GM10266 (cell line): Measurements from ENCODE around the gene CD300LB.

ENCODE experiments used
- DNase-seq: peaks from one replicate; pipeline ENCODE4 v3.0.0; 2012; ENCODE audit errors: extremely low spot score
- TF ChIP-seq, protein P1 (sequence below): IDR thresholded peaks from 2 replicates; pipeline ENCODE4 v1.5.1; 2012; ENCODE audit warnings: mild to moderate bottlenecking, low read depth; ENCODE audit not compliant: control insufficient read depth, insufficient read depth; ENCODE audit errors: missing control alignments

The CD300LB gene

DNA sequence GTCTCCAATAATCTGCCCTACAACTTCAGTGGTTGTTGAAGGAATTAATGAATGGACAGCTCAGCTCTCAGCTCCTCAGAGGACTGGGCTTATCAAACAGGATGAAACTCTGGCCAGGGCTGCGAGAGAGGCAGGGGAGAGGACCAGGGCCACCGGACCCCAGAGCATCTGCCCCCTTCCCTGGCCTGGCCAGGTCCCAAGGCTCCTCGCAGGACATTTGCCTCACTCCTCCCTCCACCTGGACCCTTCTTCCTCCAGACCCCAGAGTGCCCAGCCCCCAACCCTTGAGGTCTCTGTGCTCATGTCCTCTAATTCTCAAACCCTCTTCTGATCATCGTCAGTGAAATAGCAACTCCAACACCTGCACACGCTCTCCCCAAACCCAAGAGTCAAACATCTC, 10.9 kb upstream of the CD300LB start:
- DNase-seq: no peak
- TF ChIP-seq, protein P1, sequence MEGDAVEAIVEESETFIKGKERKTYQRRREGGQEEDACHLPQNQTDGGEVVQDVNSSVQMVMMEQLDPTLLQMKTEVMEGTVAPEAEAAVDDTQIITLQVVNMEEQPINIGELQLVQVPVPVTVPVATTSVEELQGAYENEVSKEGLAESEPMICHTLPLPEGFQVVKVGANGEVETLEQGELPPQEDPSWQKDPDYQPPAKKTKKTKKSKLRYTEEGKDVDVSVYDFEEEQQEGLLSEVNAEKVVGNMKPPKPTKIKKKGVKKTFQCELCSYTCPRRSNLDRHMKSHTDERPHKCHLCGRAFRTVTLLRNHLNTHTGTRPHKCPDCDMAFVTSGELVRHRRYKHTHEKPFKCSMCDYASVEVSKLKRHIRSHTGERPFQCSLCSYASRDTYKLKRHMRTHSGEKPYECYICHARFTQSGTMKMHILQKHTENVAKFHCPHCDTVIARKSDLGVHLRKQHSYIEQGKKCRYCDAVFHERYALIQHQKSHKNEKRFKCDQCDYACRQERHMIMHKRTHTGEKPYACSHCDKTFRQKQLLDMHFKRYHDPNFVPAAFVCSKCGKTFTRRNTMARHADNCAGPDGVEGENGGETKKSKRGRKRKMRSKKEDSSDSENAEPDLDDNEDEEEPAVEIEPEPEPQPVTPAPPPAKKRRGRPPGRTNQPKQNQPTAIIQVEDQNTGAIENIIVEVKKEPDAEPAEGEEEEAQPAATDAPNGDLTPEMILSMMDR: no peak

DNA sequence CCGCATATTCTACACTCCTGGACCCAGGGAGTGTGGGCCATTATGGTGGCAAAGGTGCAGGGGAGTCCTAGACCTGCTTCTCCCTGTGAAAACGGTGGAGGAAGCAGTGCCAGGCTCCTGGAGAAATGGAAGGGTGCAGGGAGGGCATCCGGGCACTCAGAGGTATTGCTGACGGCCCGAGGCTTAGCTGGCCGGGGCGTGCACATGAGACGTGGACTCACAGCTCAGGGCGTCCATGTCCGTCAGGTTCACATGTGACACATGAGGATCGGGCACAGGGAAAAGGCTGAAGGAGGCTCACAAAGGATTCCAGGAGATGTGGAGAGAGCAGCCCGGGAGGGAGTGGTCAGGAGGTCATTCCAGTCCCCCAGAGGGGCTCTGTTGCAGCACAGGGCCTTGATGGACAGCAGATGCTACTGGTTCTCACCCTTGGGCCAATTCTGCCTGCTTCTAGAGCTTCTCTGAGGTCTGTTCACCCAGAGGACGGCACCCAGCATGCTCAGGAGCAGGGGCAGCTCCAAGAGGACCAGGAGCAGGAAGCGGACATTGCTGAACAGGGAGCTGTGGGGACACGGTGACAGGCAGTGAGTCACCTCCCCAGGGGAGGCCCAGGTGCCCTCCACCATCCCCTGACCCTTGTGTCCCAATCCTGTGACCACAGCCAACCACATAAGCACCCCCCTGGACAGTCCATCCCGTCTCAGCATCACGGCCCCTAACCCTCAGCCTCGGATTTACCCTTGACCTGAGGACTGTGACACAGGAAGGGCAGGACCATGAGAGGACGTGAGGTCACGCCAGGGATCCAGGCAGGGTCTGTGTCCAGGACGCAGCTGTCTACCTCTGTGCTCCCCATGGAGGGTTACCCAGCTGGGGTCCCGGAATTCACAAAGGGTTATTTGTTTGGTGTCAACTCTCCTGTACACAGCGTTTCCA, 10.2 kb upstream of the CD300LB start:
- TF ChIP-seq, protein P1: no peak
- DNase-seq: no peak

DNA sequence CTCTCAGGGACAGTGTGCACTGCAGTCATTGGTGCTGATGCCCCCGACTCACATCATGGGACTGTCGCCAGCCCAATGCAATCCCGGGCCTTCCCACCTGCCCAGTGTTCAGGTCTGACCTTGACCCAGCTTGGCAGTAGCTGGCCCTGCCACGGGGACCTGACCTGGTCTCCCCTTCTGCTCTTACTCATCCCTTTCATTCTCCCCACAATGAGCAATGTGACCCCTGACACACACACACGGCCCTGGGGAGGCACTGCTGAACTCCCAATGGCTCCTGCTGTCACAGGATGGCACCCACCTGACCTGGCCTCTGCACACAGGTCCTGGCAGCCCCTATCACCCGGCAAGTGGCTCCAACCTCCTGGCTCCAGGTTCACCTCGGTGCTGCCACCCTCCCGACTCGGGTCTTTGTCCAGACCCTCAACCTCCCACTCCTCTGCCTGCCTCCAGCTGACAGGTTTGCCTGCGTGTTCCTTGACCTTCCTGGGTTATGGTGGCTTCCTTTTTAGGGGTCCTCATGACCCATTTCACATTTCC, 8.1 kb upstream of the CD300LB start:
- TF ChIP-seq, protein P1: no peak
- no peak for DNase-seq

DNA sequence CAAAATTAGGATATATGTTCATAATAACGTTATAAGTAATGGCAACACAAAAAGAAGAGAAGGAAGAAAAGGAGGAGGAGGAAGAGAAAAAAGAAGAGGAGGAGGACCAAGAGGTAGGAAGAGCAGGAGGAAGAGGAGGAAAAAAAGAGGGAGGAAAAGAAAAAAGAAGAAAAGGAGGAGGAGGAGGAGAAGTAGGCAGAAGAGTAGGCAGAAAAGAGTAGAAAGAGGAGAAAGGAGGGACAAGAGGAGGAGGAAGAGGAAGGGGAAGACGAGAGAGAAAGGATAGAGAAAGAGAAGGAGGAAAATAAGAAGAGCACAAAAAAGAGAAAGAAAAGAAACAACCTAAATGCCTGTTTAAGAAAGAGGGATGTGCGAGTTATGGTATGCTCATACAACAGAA, 5.6 kb upstream of the CD300LB start:
- DNase-seq: no peak
- TF ChIP-seq, protein P1: no peak

DNA sequence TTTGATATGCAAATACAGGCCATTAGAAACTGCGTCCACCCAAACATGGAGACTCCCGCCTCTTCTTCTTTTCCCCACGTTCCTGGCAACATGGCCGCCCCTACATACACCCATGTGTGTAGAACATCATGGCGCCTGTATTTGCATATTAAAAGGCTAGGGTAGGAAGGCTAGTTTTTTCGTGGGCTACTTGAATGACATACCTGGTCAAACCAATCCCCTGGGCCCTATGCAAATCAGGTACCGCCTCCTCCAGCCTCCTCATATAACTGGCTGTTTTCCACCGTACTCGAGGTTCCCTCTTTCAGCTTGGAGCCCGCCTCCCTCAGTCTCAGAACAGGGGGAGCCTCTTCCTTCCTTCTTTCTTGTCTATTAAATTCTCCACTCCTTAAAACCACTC, 840 bp upstream of the CD300LB start:
- TF ChIP-seq, protein P1: no peak
- DNase-seq: no peak

DNA sequence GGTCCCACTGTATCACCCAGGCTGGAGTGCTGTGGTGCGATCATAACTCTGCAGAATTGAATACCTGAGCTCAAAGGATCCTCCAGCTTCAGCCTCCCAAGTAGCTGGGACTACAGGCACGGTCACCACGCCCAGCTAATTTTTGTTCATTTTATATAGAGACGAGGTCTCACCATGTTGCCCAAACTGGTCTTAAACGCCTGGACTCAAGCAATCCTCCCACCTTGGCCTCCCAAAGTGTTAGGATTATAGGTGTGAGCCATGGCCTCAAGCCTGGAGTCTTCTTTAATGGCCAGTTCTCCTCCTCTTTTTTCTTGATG, 484 bp downstream of the CD300LB start:
- no peak for DNase-seq
- TF ChIP-seq, protein P1: no peak

DNA sequence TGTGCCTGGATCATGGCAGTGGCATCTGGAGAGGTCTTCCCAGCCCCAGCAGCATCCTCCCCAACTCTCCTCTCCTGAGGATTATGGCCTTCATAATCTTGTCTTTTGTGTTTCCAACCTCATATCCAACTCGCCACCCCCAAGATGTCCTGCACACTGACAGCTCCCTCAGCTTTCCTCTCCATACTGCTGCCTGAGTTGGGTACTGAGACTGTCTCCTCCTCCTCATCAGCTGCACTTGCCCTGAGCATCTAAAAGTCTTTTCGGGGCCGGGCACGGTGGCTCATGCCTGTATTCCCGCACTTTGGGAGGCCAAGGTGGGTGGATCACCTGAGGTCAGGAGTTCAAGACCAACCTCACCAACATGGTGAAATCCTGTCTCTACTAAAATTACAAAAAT, 2.0 kb downstream of the CD300LB start:
- DNase-seq: no peak

More for the DNA sequence above, 2.0 kb downstream of the CD300LB start:
- TF ChIP-seq, protein P1: no peak
